Retina (tissue), 1 donor: ENCODE measurements around the gene OR8H2.
"Not testable (repeated sequence)": the region's sequence is repeated elsewhere in the genome, so short reads cannot be mapped to it uniquely, and the experiment has no call there.

ENCODE experiments used
- DNase-seq: peaks from one replicate; pipeline ENCODE4 v3.0.0-alpha.2; 2016

OR8H2 gene, protein sequence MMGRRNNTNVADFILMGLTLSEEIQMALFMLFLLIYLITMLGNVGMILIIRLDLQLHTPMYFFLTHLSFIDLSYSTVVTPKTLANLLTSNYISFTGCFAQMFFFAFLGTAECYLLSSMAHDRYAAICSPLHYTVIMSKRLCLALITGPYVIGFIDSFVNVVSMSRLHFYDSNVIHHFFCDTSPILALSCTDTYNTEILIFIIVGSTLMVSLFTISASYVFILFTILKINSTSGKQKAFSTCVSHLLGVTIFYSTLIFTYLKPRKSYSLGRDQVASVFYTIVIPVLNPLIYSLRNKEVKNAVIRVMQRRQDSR

DNA sequence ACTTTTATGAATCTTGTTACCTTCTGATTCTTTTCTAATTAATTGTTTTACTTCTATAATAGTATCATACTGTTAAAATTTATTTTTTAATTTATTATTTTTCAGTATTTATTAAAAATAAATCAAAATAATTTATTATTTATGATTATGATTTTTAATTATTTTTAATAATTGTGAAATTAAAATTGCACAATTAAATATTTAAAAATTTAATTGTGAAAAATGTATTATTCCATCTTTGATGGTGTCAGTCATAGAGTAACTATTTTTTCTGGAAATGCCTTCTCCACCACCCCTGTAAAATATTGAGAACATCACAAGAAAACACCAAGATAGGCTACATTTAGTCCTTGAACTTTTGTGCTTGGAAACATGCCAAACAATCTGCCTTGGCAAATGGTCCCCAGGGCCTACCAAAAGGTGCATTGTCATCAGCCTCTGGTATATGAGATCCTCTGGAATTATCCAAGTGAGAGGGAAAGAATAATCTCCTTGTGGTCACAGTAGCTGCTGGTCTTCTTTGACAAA lies at the start of gene OR8H2:
Gene OR8H2 (plus strand): TSS at position 478 of the 528 bp plus-strand sequence. CDS start 1,356 bp downstream, outside the sequence.
- DNase-seq: no peak

DNA sequence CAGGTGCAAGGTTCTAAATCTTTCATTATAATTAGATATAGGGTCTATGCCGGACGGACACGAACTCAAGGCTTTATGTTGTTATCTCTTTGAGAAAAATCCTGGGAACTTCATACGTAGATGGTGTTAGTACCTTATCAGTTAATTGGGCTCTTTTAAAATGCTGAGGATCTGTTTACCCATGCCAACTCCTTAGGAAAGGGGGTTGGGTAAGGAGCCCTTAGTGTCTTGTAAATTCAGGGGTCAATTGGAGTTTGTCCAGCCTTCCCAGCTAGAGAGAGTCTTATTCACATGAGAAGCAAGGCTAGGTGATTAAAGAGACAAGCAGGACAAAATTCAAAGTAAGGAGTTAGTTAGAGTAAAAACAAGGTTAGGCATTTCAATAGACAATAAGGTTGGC lies 47.1 kb upstream of the OR8H2 start:
- DNase-seq: not testable (repeated sequence)

DNA sequence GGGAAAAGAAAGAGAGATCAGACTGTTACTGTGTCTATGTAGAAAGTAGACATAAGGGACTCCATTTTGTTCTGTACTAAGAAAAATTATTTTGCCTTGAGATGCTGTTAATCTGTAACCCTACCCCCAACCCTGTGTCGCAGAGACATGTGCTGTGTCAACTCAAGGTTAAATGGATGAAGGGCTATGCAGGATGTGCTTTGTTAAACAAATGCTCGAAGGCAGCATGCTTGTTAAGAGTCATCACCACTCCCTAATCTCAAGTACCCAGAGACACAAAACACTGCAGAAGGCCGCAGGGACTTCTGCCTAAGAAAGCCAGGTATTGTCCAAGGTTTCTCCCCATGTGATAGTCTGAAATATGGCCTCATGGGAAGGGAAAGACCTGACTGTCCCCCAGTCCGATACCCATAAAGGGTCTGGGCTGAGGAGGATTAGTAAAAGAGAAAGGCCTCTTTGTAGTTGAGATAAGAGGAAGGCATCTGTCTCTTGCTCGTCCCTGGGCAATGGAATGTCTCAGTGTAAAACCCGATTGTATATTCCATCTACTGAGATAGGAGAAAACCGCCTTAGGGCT lies 45.7 kb upstream of the OR8H2 start:
- DNase-seq: not testable (repeated sequence)

GRCh38 chr11:56058260-56058780 lies 45.2 kb upstream of the OR8H2 start:
- DNase-seq: not testable (repeated sequence)

GRCh38 chr11:56066980-56067379 lies 36.5 kb upstream of the OR8H2 start:
- DNase-seq: no peak

DNA sequence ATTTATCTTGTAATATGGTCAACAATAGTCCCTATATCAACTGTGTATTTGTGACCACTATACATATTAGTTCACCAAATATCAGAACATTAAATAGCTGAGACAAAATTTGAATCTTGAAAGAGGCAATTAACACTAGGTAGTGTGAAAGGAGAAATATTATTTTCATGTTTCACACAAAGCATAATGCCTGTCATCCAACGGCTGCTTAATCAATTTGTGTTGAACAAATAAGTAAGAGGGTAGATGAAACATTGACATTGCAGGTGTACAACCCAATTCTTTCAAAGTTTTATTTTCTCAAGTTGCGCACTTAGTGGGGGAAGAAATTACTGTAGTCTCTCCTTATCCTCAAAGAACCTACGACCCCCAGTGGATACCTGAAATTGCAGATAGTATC lies 13.8 kb upstream of the OR8H2 start:
- DNase-seq: no peak

DNA sequence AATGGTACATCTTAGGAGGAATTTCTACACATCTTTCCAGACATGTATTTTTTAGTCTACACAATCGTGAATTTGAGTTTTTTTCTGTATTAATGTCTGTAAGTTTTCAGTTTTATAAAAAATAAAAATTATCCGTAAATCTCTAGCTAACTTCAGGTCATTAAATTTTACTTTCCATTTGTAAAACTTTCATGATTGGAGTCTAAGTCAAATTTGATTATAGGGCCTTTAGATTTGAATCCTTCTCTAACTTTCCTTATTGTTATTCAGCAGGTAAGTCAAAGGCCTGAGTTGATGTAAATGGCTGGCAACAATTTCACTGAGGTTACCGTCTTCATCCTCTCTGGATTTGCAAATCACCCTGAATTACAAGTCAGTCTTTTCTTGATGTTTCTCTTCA lies 10.5 kb upstream of the OR8H2 start, which contains the start of gene OR8I2:
Gene OR8I2 (plus strand): TSS at position 301 of the 400 bp plus-strand sequence. CDS start 0 bp downstream, at position 301.
- DNase-seq: no peak

DNA sequence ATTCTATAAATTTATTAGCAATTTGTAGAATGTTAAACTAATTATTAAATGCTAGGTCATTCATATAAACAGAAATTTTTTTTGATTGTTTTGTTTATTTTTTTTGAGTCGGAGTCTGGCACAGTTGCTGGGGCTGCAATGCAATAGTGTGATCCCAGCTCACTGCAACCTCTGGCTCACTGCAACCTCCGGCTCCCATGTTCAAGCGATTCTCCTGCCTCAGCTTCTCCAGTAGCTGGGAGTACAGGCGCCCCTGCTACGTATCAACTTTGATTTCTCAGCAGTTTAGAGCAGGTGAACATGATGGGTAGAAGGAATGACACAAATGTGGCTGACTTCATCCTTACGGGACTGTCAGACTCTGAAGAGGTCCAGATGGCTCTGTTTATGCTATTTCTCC lies 18.6 kb downstream of the OR8H2 start, which contains the start of gene OR8H3:
Gene OR8H3 (plus strand): TSS at position 301 of the 400 bp plus-strand sequence. CDS start 0 bp downstream, at position 301.
- no peak for DNase-seq

DNA sequence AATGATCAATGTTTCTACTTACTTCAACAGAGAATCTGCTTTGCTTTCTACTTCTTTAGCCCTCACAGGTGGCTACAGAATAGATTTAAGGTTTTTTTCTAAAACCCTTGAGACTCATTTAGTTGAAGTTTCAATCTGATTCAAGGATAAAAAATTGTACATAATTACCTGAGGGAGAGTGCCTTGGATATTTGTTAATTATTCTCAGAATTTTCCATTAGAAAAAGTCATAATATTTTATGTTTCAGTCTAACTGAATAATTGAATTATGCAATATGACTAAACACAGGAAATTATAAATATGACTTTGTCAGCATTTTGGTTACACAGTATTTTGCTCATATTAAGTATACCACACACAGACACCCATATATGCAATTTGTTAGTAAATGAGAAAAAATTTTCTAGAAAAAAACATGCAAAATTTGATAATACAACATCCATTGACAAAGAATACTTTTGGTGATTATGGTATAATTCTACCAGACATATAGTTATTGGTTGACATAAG lies 36.7 kb downstream of the OR8H2 start, which contains the start of gene OR8J3:
Gene OR8J3 (minus strand): TSS at position 51 of the 511 bp plus-strand sequence. CDS start 2,483 bp downstream, outside the sequence.
- DNase-seq: no peak

GRCh38 chr11:56143681-56144080 lies 40.2 kb downstream of the OR8H2 start:
- DNase-seq: not testable (repeated sequence)

- no peak for DNase-seq
Measured at GRCh38 chr11:56151376-56151775, 47.9 kb downstream of the OR8H2 start.

- no peak for DNase-seq
Measured at GRCh38 chr11:56152333-56152732, 48.8 kb downstream of the OR8H2 start.
